ENCODE data around the gene TMPRSS12. TPM values are rescaled to one million over a fixed set of nuclear protein-coding genes. Genes with fewer than 3 reads are reported as not detected.
"Not testable (repeated sequence)": the region's sequence is repeated elsewhere in the genome, so short reads cannot be mapped to it uniquely, and the experiment has no call there.

TMPRSS12 gene
- total and polyA plus RNA-seq, 2 experiments from 2014 or later: not detected

GRCh38 chr12:50840809-50841487 is 1.8 kb upstream of the TMPRSS12 start:
- H3K36me3 ChIP-seq (ENCODE audit: low read depth): no peaks in the 10 kb centered on the region
- no peak overlapping the region for H2AFZ ChIP-seq
- H3K27ac ChIP-seq: no peak overlapping the region
- DNase-seq: no peak
- H3K4me3 ChIP-seq: no peak overlapping the region
- peaks cover 16% of the 10 kb centered on the region; the same call in 1 of the 2 replicates for H3F3A ChIP-seq (ENCODE audit: insufficient read depth)
- TF ChIP-seq EZH2phosphoT487 (IDR thresholded peaks at IDR 0.05; ENCODE audit: insufficient read depth, low read depth): no peak
- TF ChIP-seq EZH2 (IDR thresholded peaks at IDR 0.05; ENCODE audit: insufficient read depth, poor library complexity, severe bottlenecking): no peak
- WGBS, 2 experiments (ENCODE audit: low coverage in 1 of 2, low lambda C conversion rate in 2 of 2, missing lambda C conversion rate in 2 of 2): 86 to 93% methylated on average over 7 of the region's 7 CpGs
- H3K27me3 ChIP-seq (replicated peaks; ENCODE audit: insufficient read depth): no peaks in the 10 kb centered on the region
- no peaks in the 10 kb centered on the region for H3K9me2 ChIP-seq (ENCODE audit: insufficient read depth)
- no peak overlapping the region for H3K9ac ChIP-seq
- H3K4me2 ChIP-seq (ENCODE audit: unreplicated experiment): no peak overlapping the region
- H3K4me1 ChIP-seq (ENCODE audit: insufficient read depth): 0 out of 2 replicates have a peak, but pooled peaks cover 7% of the 10 kb centered on the region
- no peaks in the 10 kb centered on the region for H4K20me1 ChIP-seq (ENCODE audit: insufficient read depth)
- H3K79me2 ChIP-seq (ENCODE audit: insufficient read depth): no peaks in the 10 kb centered on the region
- in situ Hi-C loops (cut with MboI): no loop called here
- no peaks in the 10 kb centered on the region for H3K9me3 ChIP-seq (ENCODE audit: low read depth)

DNA sequence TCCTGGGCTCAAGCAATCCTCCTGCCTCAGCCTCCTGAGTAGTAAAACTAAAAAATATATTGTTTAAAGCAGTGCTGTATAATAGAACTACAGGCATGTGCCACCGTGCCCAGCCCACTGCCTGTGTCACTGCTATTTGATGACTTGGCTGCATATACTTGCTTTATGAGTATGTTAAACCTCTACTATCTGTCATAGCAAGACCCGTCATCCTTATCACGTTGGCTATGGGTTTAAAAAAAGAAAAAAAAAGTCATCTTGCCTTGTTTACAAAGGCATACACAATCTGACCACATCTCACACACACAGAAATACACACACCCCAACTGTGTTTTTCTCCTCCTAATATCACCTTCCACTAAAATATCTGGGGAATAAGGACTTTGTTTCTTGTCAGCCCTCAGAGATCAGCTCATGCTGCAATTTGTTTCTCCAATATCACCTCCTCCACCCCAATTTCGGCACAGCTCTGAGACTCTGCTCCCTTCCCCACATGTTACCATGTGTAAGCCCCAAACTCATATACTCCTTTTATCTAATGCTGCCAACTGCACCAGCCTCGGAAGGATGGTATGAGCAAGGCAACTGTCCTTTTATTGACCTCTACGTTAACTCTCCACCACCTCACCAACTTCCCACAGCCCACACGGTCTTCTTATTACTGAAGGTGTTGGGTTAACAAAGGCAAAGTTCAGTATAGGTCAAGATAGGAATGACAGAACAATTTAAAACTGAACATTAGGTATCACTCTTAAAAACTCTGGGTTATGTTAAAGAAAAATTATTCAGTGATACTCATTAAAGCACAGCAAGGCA is 802 bp upstream of the TMPRSS12 start:
- Histone ChIP-seq H3K79me2 (ENCODE audit: insufficient read depth) (no peaks in the 10 kb centered on the region), H4K20me1 (ENCODE audit: insufficient read depth) (no peaks in the 10 kb centered on the region), H3K27me3 (replicated peaks; ENCODE audit: insufficient read depth) (no peaks in the 10 kb centered on the region), H3K4me1 (ENCODE audit: insufficient read depth) (0 out of 2 replicates have a peak, but pooled peaks cover 7% of the 10 kb centered on the region), H3K4me2 (ENCODE audit: unreplicated experiment) (no peak overlapping the region), H3K36me3 (ENCODE audit: low read depth) (no peaks in the 10 kb centered on the region), H3F3A (ENCODE audit: insufficient read depth) (peaks cover 16% of the 10 kb centered on the region; the same call in 1 of the 2 replicates), H3K9ac (no peak overlapping the region), H3K4me3 (no peak overlapping the region), H3K9me2 (ENCODE audit: insufficient read depth) (no peaks in the 10 kb centered on the region), H3K9me3 (ENCODE audit: low read depth) (no peaks in the 10 kb centered on the region), H3K27ac (no peak overlapping the region), H2AFZ (no peak overlapping the region)
- no peak for TF ChIP-seq EZH2 (IDR thresholded peaks at IDR 0.05; ENCODE audit: insufficient read depth, poor library complexity, severe bottlenecking)
- no peak for TF ChIP-seq EZH2phosphoT487 (IDR thresholded peaks at IDR 0.05; ENCODE audit: insufficient read depth, low read depth)
- 49 to 53% methylated on average over 7 of the region's 7 CpGs for WGBS, 2 experiments (ENCODE audit: low coverage in 1 of 2, low lambda C conversion rate in 2 of 2, missing lambda C conversion rate in 2 of 2)
- no peak for DNase-seq
- in situ Hi-C loops (cut with MboI): no loop called here

GRCh38 chr12:50845021-50845647 is 2.4 kb downstream of the TMPRSS12 start:
- Histone ChIP-seq H3K9me3 (ENCODE audit: low read depth) (no peaks in the 10 kb centered on the region), H3K9ac (no peak overlapping the region), H3K4me2 (ENCODE audit: unreplicated experiment) (no peak overlapping the region), H3K4me1 (ENCODE audit: insufficient read depth) (no peaks in the 10 kb centered on the region), H3K9me2 (ENCODE audit: insufficient read depth) (no peaks in the 10 kb centered on the region), H4K20me1 (ENCODE audit: insufficient read depth) (no peaks in the 10 kb centered on the region), H3K79me2 (ENCODE audit: insufficient read depth) (no peaks in the 10 kb centered on the region), H3K4me3 (no peak overlapping the region), H3K27me3 (replicated peaks; ENCODE audit: insufficient read depth) (no peaks in the 10 kb centered on the region), H3F3A (ENCODE audit: insufficient read depth) (peaks cover 6% of the 10 kb centered on the region; the same call in 1 of the 2 replicates), H3K36me3 (ENCODE audit: low read depth) (no peaks in the 10 kb centered on the region), H2AFZ (0 out of 2 replicates have a peak overlapping the region, but pooled peaks have one; percentile 7), H3K27ac (no peak overlapping the region)
- in situ Hi-C loops (cut with MboI): no loop called here
- no peak for TF ChIP-seq EZH2phosphoT487 (IDR thresholded peaks at IDR 0.05; ENCODE audit: insufficient read depth, low read depth)
- TF ChIP-seq EZH2 (IDR thresholded peaks at IDR 0.05; ENCODE audit: insufficient read depth, poor library complexity, severe bottlenecking): no peak
- DNase-seq: peak; percentile 17

DNA sequence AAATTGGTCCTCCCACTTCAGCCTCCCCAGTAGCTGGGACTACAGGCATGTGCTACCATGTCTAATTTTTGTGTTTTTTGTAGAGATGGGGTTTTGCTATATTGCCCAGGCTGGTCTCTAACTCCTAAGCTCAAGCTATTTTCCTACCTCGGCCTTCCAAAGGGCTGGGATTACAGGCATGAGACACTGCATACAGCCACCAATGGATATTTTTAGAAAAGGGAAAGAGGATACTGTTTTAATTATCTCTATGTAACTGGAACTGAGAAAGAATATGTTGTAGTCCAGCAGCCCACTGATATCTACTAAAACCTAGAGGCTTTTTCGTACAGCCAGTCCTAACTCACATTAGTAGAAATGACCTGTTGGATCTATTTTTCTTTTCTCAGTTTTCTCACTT is 6.2 kb downstream of the TMPRSS12 start:
- H3K4me1 ChIP-seq (ENCODE audit: insufficient read depth): no peaks in the 10 kb centered on the region
- H3K9me3 ChIP-seq (ENCODE audit: low read depth): no peaks in the 10 kb centered on the region
- H3K4me3 ChIP-seq: no peak overlapping the region
- H3K27me3 ChIP-seq (replicated peaks; ENCODE audit: insufficient read depth): peaks cover 11% of the 10 kb centered on the region; the same call in 1 of the 2 replicates
- no peaks in the 10 kb centered on the region for H3K36me3 ChIP-seq (ENCODE audit: low read depth)
- H3K9me2 ChIP-seq (ENCODE audit: insufficient read depth): no peaks in the 10 kb centered on the region
- H3K9ac ChIP-seq: no peak overlapping the region
- 17 to 18% methylated on average over 2 of the region's 2 CpGs for WGBS, 2 experiments (ENCODE audit: low coverage in 1 of 2, low lambda C conversion rate in 2 of 2, missing lambda C conversion rate in 2 of 2)
- no peak for DNase-seq
- no peak overlapping the region for H3K4me2 ChIP-seq (ENCODE audit: unreplicated experiment)
- in situ Hi-C loops (cut with MboI): no loop called here
- peaks cover 6% of the 10 kb centered on the region; the same call in 1 of the 2 replicates for H3F3A ChIP-seq (ENCODE audit: insufficient read depth)
- no peak for TF ChIP-seq EZH2phosphoT487 (IDR thresholded peaks at IDR 0.05; ENCODE audit: insufficient read depth, low read depth)
- no peak for TF ChIP-seq EZH2 (IDR thresholded peaks at IDR 0.05; ENCODE audit: insufficient read depth, poor library complexity, severe bottlenecking)
- no peaks in the 10 kb centered on the region for H4K20me1 ChIP-seq (ENCODE audit: insufficient read depth)
- no peaks in the 10 kb centered on the region for H3K79me2 ChIP-seq (ENCODE audit: insufficient read depth)
- no peak overlapping the region for H3K27ac ChIP-seq
- H2AFZ ChIP-seq: no peak overlapping the region

DNA sequence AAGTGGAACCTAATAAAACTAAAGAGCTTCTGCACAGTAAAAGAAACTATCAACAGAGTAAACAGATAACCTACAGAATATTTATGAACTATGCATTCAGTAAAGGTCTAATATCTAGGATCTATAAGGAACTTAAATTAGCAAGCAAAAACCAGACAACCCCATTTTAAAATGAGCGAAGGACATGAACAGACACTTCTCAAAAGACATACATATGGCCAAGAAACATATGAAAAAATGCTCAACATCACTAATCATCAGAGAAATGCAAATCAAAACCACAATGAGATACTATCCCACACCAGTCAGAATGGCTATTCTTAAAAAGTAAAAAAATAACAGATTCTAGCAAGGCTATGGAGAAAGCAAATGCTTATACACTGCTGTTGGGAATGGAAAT is 12.5 kb downstream of the TMPRSS12 start:
- H3K9me3 ChIP-seq (ENCODE audit: low read depth); H3K9me2 ChIP-seq (ENCODE audit: insufficient read depth); H3K4me2 ChIP-seq (ENCODE audit: unreplicated experiment); DNase-seq; H3K4me3 ChIP-seq; in situ Hi-C loops (cut with MboI); H3K9ac ChIP-seq; H2AFZ ChIP-seq; H3K4me1 ChIP-seq (ENCODE audit: insufficient read depth); H3K79me2 ChIP-seq (ENCODE audit: insufficient read depth); H3K36me3 ChIP-seq (ENCODE audit: low read depth); H4K20me1 ChIP-seq (ENCODE audit: insufficient read depth); H3K27ac ChIP-seq; H3F3A ChIP-seq (ENCODE audit: insufficient read depth): not testable (repeated sequence)
- H3K27me3 ChIP-seq (replicated peaks; ENCODE audit: insufficient read depth): peaks cover 11% of the 10 kb centered on the region; the same call in 1 of the 2 replicates
- WGBS, 2 experiments (ENCODE audit: low coverage in 1 of 2, low lambda C conversion rate in 2 of 2, missing lambda C conversion rate in 2 of 2): 89 to 96% methylated on average over 1 of the region's 1 CpG

GRCh38 chr12:50855679-50856078 is 13.0 kb downstream of the TMPRSS12 start:
- H3K9me3 ChIP-seq (ENCODE audit: low read depth); H3K9ac ChIP-seq; in situ Hi-C loops (cut with MboI); H3K36me3 ChIP-seq (ENCODE audit: low read depth); H3K9me2 ChIP-seq (ENCODE audit: insufficient read depth); H3K27ac ChIP-seq; H3F3A ChIP-seq (ENCODE audit: insufficient read depth); H3K4me3 ChIP-seq; H3K79me2 ChIP-seq (ENCODE audit: insufficient read depth); H3K4me1 ChIP-seq (ENCODE audit: insufficient read depth); H4K20me1 ChIP-seq (ENCODE audit: insufficient read depth); H2AFZ ChIP-seq; H3K4me2 ChIP-seq (ENCODE audit: unreplicated experiment); DNase-seq: not testable (repeated sequence)
- WGBS, 2 experiments (ENCODE audit: low coverage in 1 of 2, low lambda C conversion rate in 2 of 2, missing lambda C conversion rate in 2 of 2): 48 to 51% methylated on average over 2 of the region's 2 CpGs
- H3K27me3 ChIP-seq (replicated peaks; ENCODE audit: insufficient read depth): peaks cover 11% of the 10 kb centered on the region; the same call in 1 of the 2 replicates

Data from GM23248 (cell line).